Tongue (tissue), 2 donors: ENCODE results near the gene TMEM74B. TPM values are rescaled to one million over a fixed set of nuclear protein-coding genes. Genes with fewer than 3 reads are reported as not detected.
"Not testable (repeated sequence)": the region's sequence is repeated elsewhere in the genome, so short reads cannot be mapped to it uniquely, and the experiment has no call there.

Experiments used
- DNase-seq: peaks from one replicate; pipeline ENCODE4 v3.0.0-alpha.2; 2015
- total RNA-seq: library from RNA; depleted of rRNA; stranded (reverse); fragments of >200 nt; gene quantifications from one replicate; pipeline ENCODE4 v1.2.3, GENCODE V29; 2014

TMEM74B gene
- total RNA-seq, 1 donor from 2014 or later = 8.2 TPM

GRCh38 chr20:1178623-1179022, 6.2 kb downstream of the TMEM74B start:
- DNase-seq = no peak

- no peak for DNase-seq
Observed at GRCh38 chr20:1178103-1178502, 6.7 kb downstream of the TMEM74B start.

- DNase-seq = no peak
Observed at GRCh38 chr20:1177680-1178079, 7.1 kb downstream of the TMEM74B start.

- DNase-seq = no peak
Observed at GRCh38 chr20:1174787-1175186, 10.0 kb downstream of the TMEM74B start.

GRCh38 chr20:1173698-1174097, 11.1 kb downstream of the TMEM74B start:
- no peak for DNase-seq

- peak; percentile 68 for DNase-seq
Observed at GRCh38 chr20:1171461-1172093, 13.2 kb downstream of the TMEM74B start.

GRCh38 chr20:1169224-1169623, 15.6 kb downstream of the TMEM74B start:
- no peak for DNase-seq

GRCh38 chr20:1166948-1167720, 17.6 kb downstream of the TMEM74B start:
- no peak for DNase-seq

GRCh38 chr20:1165941-1166340, 18.8 kb downstream of the TMEM74B start:
- DNase-seq = no peak

GRCh38 chr20:1165521-1165920, 19.3 kb downstream of the TMEM74B start:
- DNase-seq = no peak

GRCh38 chr20:1164871-1165270, 19.9 kb downstream of the TMEM74B start:
- no peak for DNase-seq

- DNase-seq = no peak
Observed at GRCh38 chr20:1163653-1164052, 21.1 kb downstream of the TMEM74B start.

- no peak for DNase-seq
Observed at GRCh38 chr20:1163105-1163504, 21.7 kb downstream of the TMEM74B start.

- DNase-seq = no peak
Observed at GRCh38 chr20:1160991-1161390, 23.8 kb downstream of the TMEM74B start.

GRCh38 chr20:1160496-1160895, 24.3 kb downstream of the TMEM74B start:
- DNase-seq = no peak

GRCh38 chr20:1155342-1155741, 29.4 kb downstream of the TMEM74B start:
- DNase-seq = no peak

- no peak for DNase-seq
Observed at GRCh38 chr20:1154691-1155090, 30.1 kb downstream of the TMEM74B start.

GRCh38 chr20:1154226-1154625, 30.6 kb downstream of the TMEM74B start:
- DNase-seq = no peak

- no peak for DNase-seq
Observed at GRCh38 chr20:1150968-1151367, 33.8 kb downstream of the TMEM74B start.

- no peak for DNase-seq
Observed at GRCh38 chr20:1150218-1150617, 34.6 kb downstream of the TMEM74B start.

- not testable (repeated sequence) for DNase-seq
Observed at GRCh38 chr20:1149812-1150211, 35.0 kb downstream of the TMEM74B start.

- no peak for DNase-seq
Observed at GRCh38 chr20:1146957-1147356, 37.8 kb downstream of the TMEM74B start.

- DNase-seq = no peak
Observed at GRCh38 chr20:1144401-1145172, 40.2 kb downstream of the TMEM74B start.
